GM10266 (cell line): ENCODE data around the gene SLC66A2.
"Not testable (repeated sequence)": the region's sequence is repeated elsewhere in the genome, so short reads cannot be mapped to it uniquely, and the experiment has no call there.

Experiments
- DNase-seq: peaks from one replicate; pipeline ENCODE4 v3.0.0; 2012; ENCODE audit errors: extremely low spot score
- CTCF ChIP-seq: IDR thresholded peaks from 2 replicates; pipeline ENCODE4 v1.5.1; 2012; ENCODE audit warnings: mild to moderate bottlenecking, low read depth; ENCODE audit not compliant: control insufficient read depth, insufficient read depth; ENCODE audit errors: missing control alignments

Gene SLC66A2

GRCh38 chr18:79869591-79870300 is 81.7 kb downstream of the SLC66A2 start:
- TF ChIP-seq CTCF = no peak
- no peak for DNase-seq

- DNase-seq = no peak
These were observed 82.5 kb downstream of the SLC66A2 start for GRCh38 chr18:79868811-79869541.

GRCh38 chr18:79868168-79868784 is 83.2 kb downstream of the SLC66A2 start:
- DNase-seq = no peak
- no peak for TF ChIP-seq CTCF

More at GRCh38 chr18:79868811-79869541, 82.5 kb downstream of the SLC66A2 start:
- no peak for TF ChIP-seq CTCF

GRCh38 chr18:79867666-79868065 is 83.8 kb downstream of the SLC66A2 start:
- TF ChIP-seq CTCF = no peak

GRCh38 chr18:79866889-79867574 is 84.4 kb downstream of the SLC66A2 start:
- no peak for DNase-seq
- TF ChIP-seq CTCF = no peak

More at GRCh38 chr18:79867666-79868065, 83.8 kb downstream of the SLC66A2 start:
- DNase-seq = no peak

- not testable (repeated sequence) for DNase-seq
These were observed 85.5 kb downstream of the SLC66A2 start for GRCh38 chr18:79865951-79866350.

GRCh38 chr18:79864955-79865354 is 86.5 kb downstream of the SLC66A2 start:
- DNase-seq = not testable (repeated sequence)
